ENCODE data around the gene CES5A. TPM values are rescaled to one million over a fixed set of nuclear protein-coding genes. Genes with fewer than 3 reads are reported as not detected.
"Not testable (repeated sequence)": the region's sequence is repeated elsewhere in the genome, so short reads cannot be mapped to it uniquely, and the experiment has no call there.

CES5A gene
- not detected for total RNA-seq
- long read RNA-seq, donor 1 = 0 reads
- long read RNA-seq, donor 2 = 0 reads

GRCh38 chr16:55875273-55875672 lies at the start of gene CES5A:
Gene CES5A (minus strand): TSS chr16:55875373. CDS start chr16:55875221, 152 bp downstream.
- DNase-seq (ENCODE audit: low spot score) = no peak
- intact Hi-C loops (cut with DNase I) = no loop called here

- no peak for DNase-seq (ENCODE audit: low spot score)
- intact Hi-C loops (cut with DNase I) = no loop called here
Measured at GRCh38 chr16:55922662-55923061, 47.5 kb upstream of the CES5A start.

- intact Hi-C loops (cut with DNase I) = no loop called here
- no peak for DNase-seq (ENCODE audit: low spot score)
Measured at GRCh38 chr16:55917373-55918160, 42.4 kb upstream of the CES5A start.

GRCh38 chr16:55915096-55915827 lies 40.1 kb upstream of the CES5A start:
- no peak for DNase-seq (ENCODE audit: low spot score)
- intact Hi-C loops (cut with DNase I) = no loop called here

GRCh38 chr16:55914383-55914782 lies 39.2 kb upstream of the CES5A start:
- intact Hi-C loops (cut with DNase I) = no loop called here
- no peak for DNase-seq (ENCODE audit: low spot score)

GRCh38 chr16:55913716-55914115 lies 38.5 kb upstream of the CES5A start:
- DNase-seq (ENCODE audit: low spot score) = no peak
- intact Hi-C loops (cut with DNase I) = no loop called here

GRCh38 chr16:55913121-55913520 lies 37.9 kb upstream of the CES5A start:
- DNase-seq (ENCODE audit: low spot score); intact Hi-C loops (cut with DNase I): not testable (repeated sequence)

GRCh38 chr16:55912022-55912421 lies 36.8 kb upstream of the CES5A start:
- no peak for DNase-seq (ENCODE audit: low spot score)

GRCh38 chr16:55911616-55912015 lies 36.4 kb upstream of the CES5A start:
- intact Hi-C loops (cut with DNase I) = no loop called here
- no peak for DNase-seq (ENCODE audit: low spot score)

More at GRCh38 chr16:55912022-55912421, 36.8 kb upstream of the CES5A start:
- intact Hi-C loops (cut with DNase I) = no loop called here

- intact Hi-C loops (cut with DNase I) = no loop called here
- DNase-seq (ENCODE audit: low spot score) = no peak
Measured at GRCh38 chr16:55909876-55910275, 34.7 kb upstream of the CES5A start.

GRCh38 chr16:55908641-55909040 lies 33.5 kb upstream of the CES5A start:
- DNase-seq (ENCODE audit: low spot score) = no peak
- intact Hi-C loops (cut with DNase I) = no loop called here

GRCh38 chr16:55907661-55908060 lies 32.5 kb upstream of the CES5A start:
- no peak for DNase-seq (ENCODE audit: low spot score)

GRCh38 chr16:55906123-55906522 lies 30.9 kb upstream of the CES5A start:
- DNase-seq (ENCODE audit: low spot score) = no peak
- intact Hi-C loops (cut with DNase I) = no loop called here

More at GRCh38 chr16:55907661-55908060, 32.5 kb upstream of the CES5A start:
- intact Hi-C loops (cut with DNase I) = no loop called here

GRCh38 chr16:55905651-55906050 lies 30.5 kb upstream of the CES5A start:
- no peak for DNase-seq (ENCODE audit: low spot score)
- intact Hi-C loops (cut with DNase I) = no loop called here

- intact Hi-C loops (cut with DNase I) = no loop called here
- DNase-seq (ENCODE audit: low spot score) = no peak
Measured at GRCh38 chr16:55901566-55902217, 26.5 kb upstream of the CES5A start.

GRCh38 chr16:55900616-55901393 lies 25.6 kb upstream of the CES5A start:
- no peak for DNase-seq (ENCODE audit: low spot score)
- intact Hi-C loops (cut with DNase I) = no loop called here

- intact Hi-C loops (cut with DNase I) = no loop called here
- DNase-seq (ENCODE audit: low spot score) = no peak
Measured at GRCh38 chr16:55899857-55900256, 24.7 kb upstream of the CES5A start.

- intact Hi-C loops (cut with DNase I) = no loop called here
- DNase-seq (ENCODE audit: low spot score) = no peak
Measured at GRCh38 chr16:55898592-55898991, 23.4 kb upstream of the CES5A start.

GRCh38 chr16:55892821-55893220 lies 17.6 kb upstream of the CES5A start:
- intact Hi-C loops (cut with DNase I) = no loop called here
- DNase-seq (ENCODE audit: low spot score) = no peak

Data from posterior vena cava (tissue), 2 donors.